Breast epithelium (tissue), 4 donors: Measurements from ENCODE around the gene SLC6A11. TPM values are rescaled to one million over a fixed set of nuclear protein-coding genes. Genes with fewer than 3 reads are reported as not detected.

Source experiments
- DNase-seq, 2 donors: peaks; one replicate each; pipeline ENCODE4 v3.0.0-alpha.2; 2019; ENCODE audit warnings: low spot score in 2 of 2
- H3K27ac ChIP-seq, 2 donors: fragments of 200-600 bp; sonication (generic) in 1 of 2; one replicate each; pipeline ENCODE4 v1.5.1; 2016 to 2019; ENCODE audit warnings: mild to moderate bottlenecking in 1 of 2
- H3K27me3 ChIP-seq, 2 donors: fragments of 200-600 bp; sonication (generic) in 1 of 2; one replicate each; pipeline versions ENCODE4 v1.5.1 to v1.6.0; 2017 to 2019; ENCODE audit warnings: control low read depth in 1 of 2, mild to moderate bottlenecking in 1 of 2
- H3K36me3 ChIP-seq: fragments of 200-600 bp; one replicate; pipeline ENCODE4 v1.5.1; 2019
- H3K4me1 ChIP-seq, 2 donors: fragments of 200-600 bp; sonication (generic); one replicate each; pipeline ENCODE4 v1.5.1; 2016 to 2019; ENCODE audit warnings: control low read depth in 1 of 2
- H3K4me3 ChIP-seq, 3 donors: fragments of 200-600 bp; sonication (generic); 1 replicate in 2 of 3; 2 replicates in 1 of 3; pipeline ENCODE4 v1.5.1; 2016 to 2019; ENCODE audit warnings: mild to moderate bottlenecking in 3 of 3, moderate library complexity in 2 of 3
- H3K9me3 ChIP-seq, 2 donors: fragments of 200-600 bp; sonication (generic) in 1 of 2; one replicate each; pipeline ENCODE4 v1.5.1; 2016 to 2019; ENCODE audit warnings: control low read depth in 1 of 2
- CTCF ChIP-seq, 3 donors: fragments of 450-650 bp; IDR thresholded peaks; one replicate each; pipeline ENCODE4 v1.5.1; 2016 to 2017; ENCODE audit warnings: antibody characterized with exemption in 3 of 3, mild to moderate bottlenecking in 3 of 3, moderate library complexity in 3 of 3
- POLR2A ChIP-seq: fragments of 450-650 bp; IDR thresholded peaks from one replicate; pipeline ENCODE4 v1.6.1; 2016; ENCODE audit warnings: antibody characterized with exemption, mild to moderate bottlenecking, moderate library complexity
- POLR2AphosphoS5 ChIP-seq, 3 donors: sonication (generic); formaldehyde crosslinking; IDR thresholded peaks; one replicate each; pipeline ENCODE4 v1.6.1; 2017; ENCODE audit warnings: antibody characterized with exemption in 3 of 3
- intact Hi-C: fragments of 100-400 bp; cut with DNase I; formaldehyde crosslinking; loops from one replicate; pipeline ENCODE4 v1.15.1; 2023; ENCODE audit warnings: low total_unique reads
- total RNA-seq, 3 donors: library from RNA; depleted of rRNA; stranded (reverse); fragments of >200 nt; gene quantifications; one replicate each; pipeline ENCODE4 v1.1.0, GENCODE V29; 2016

SLC6A11 gene
- total RNA-seq, 3 donors from 2014 or later: under 0.01 to 0.15 TPM; not detected in 1

GRCh38 chr3:10771486-10772270 lies 44.4 kb upstream of the SLC6A11 start:
- Histone ChIP-seq H3K9me3 (peaks cover 7% of the 10 kb centered on the region in 2 donors), H3K4me1 (no peaks in the 10 kb centered on the region), H3K36me3 (no peaks in the 10 kb centered on the region), H3K27ac (no peak overlapping the region), H3K27me3 (peaks cover 0 to 29% of the 10 kb centered on the region in 2 donors), H3K4me3 (no peak overlapping the region)
- TF ChIP-seq POLR2A (no peak), POLR2AphosphoS5 (IDR thresholded peaks at IDR 0.05) (no peak), CTCF (IDR thresholded peaks at IDR 0.05) (no peak)
- intact Hi-C loops: loop anchor here (2.0 kb wide), 1 partner anchor 181 kb away; no protein-coding TSS in a partner anchor
- DNase-seq: no peak

GRCh38 chr3:10772271-10773161 lies 43.5 kb upstream of the SLC6A11 start:
- TF ChIP-seq POLR2AphosphoS5 (IDR thresholded peaks at IDR 0.05): no peak
- TF ChIP-seq POLR2A: no peak
- no peak for TF ChIP-seq CTCF (IDR thresholded peaks at IDR 0.05)
- Histone ChIP-seq H3K27ac (no peak overlapping the region), H3K27me3 (peaks cover 0 to 31% of the 10 kb centered on the region in 2 donors), H3K4me1 (no peaks in the 10 kb centered on the region), H3K36me3 (no peaks in the 10 kb centered on the region), H3K9me3 (peaks cover 7% of the 10 kb centered on the region in 2 donors), H3K4me3 (no peak overlapping the region)
- DNase-seq: no peak
- intact Hi-C loops: loop anchor here (2.0 kb wide), 1 partner anchor 180 kb away; no protein-coding TSS in a partner anchor

GRCh38 chr3:10774129-10774670 lies 41.8 kb upstream of the SLC6A11 start:
- no peak for TF ChIP-seq POLR2A
- no peak for TF ChIP-seq CTCF (IDR thresholded peaks at IDR 0.05)
- no peak for TF ChIP-seq POLR2AphosphoS5 (IDR thresholded peaks at IDR 0.05)
- no peak overlapping the region for H3K4me3 ChIP-seq
- H3K36me3 ChIP-seq: no peaks in the 10 kb centered on the region
- intact Hi-C loops: no loop called here
- H3K27me3 ChIP-seq: peaks cover 0 to 34% of the 10 kb centered on the region in 2 donors
- no peak for DNase-seq
- H3K27ac ChIP-seq: no peak overlapping the region
- H3K9me3 ChIP-seq: peaks cover 7% of the 10 kb centered on the region in 2 donors
- no peaks in the 10 kb centered on the region for H3K4me1 ChIP-seq

GRCh38 chr3:10774825-10775224 lies 41.2 kb upstream of the SLC6A11 start:
- DNase-seq: no peak
- no peak overlapping the region for H3K4me3 ChIP-seq
- H3K36me3 ChIP-seq: no peaks in the 10 kb centered on the region
- TF ChIP-seq POLR2A: no peak
- TF ChIP-seq POLR2AphosphoS5 (IDR thresholded peaks at IDR 0.05): no peak
- TF ChIP-seq CTCF (IDR thresholded peaks at IDR 0.05): no peak
- peaks cover 7% of the 10 kb centered on the region in 2 donors for H3K9me3 ChIP-seq
- H3K27me3 ChIP-seq: peaks cover 0 to 34% of the 10 kb centered on the region in 2 donors
- no peaks in the 10 kb centered on the region for H3K4me1 ChIP-seq
- no peak overlapping the region for H3K27ac ChIP-seq
- intact Hi-C loops: no loop called here
